ENCODE measurements around the gene PHLDA1. TPM values are rescaled to one million over a fixed set of nuclear protein-coding genes. Genes with fewer than 3 reads are reported as not detected.

Gene PHLDA1
- total RNA-seq, 1 experiment from 2014 or later: 34.9 TPM

DNA sequence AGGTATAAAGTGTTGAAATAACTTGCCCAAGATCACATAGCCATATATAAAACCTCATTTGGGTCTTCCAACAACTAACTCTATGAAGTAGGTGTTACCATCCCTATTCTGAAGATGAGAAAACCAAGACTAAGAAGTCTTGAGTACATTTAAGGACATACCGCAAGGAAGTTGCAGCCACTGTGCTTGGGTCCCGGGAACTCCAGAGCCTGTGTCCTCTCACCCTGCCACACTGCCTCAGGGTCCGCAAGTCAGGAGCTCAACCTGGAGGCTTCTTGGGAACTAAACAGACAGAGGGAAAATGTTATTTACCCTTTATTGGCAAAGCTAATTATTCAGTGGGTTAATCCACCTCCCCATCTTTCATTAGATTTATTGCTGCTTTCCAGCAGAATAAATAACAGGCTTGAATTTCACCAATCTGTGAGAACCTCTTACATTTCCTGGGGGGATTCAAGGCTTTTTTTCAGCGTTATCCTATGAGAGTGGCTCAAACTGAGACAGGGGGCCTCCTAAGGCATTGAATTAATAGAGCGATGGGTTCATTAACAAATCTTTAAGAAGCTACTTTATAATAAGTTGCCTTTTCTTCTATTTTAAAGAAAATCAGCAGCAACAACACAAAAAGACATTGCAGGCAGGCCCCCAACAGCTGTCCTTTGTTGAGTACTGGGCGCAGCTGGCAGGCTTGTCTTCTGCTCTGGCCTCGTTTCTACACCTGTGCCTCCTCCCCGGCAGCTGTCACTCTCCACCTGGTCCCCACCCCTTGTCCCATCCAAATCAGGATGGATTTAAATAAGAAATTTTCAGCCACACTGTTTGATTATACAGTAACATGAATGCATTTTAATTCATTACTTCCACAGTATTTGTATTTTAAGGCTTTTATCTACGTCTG, 25.3 kb downstream of the PHLDA1 start:
- peaks cover 28% of the 10 kb centered on the region for H3K4me1 Mint-ChIP-seq
- no peak for DNase-seq (ENCODE audit: low spot score)
- H3K27ac Mint-ChIP-seq: no peak overlapping the region
- H3K36me3 Mint-ChIP-seq: peaks cover 14% of the 10 kb centered on the region
- no peak for TF ChIP-seq JAZF1 (CRISPR knock-in tag; IDR thresholded peaks at IDR 0.05)
- TF ChIP-seq MYBL2 (CRISPR knock-in tag; IDR thresholded peaks at IDR 0.05): no peak
- TF ChIP-seq, protein P1, sequence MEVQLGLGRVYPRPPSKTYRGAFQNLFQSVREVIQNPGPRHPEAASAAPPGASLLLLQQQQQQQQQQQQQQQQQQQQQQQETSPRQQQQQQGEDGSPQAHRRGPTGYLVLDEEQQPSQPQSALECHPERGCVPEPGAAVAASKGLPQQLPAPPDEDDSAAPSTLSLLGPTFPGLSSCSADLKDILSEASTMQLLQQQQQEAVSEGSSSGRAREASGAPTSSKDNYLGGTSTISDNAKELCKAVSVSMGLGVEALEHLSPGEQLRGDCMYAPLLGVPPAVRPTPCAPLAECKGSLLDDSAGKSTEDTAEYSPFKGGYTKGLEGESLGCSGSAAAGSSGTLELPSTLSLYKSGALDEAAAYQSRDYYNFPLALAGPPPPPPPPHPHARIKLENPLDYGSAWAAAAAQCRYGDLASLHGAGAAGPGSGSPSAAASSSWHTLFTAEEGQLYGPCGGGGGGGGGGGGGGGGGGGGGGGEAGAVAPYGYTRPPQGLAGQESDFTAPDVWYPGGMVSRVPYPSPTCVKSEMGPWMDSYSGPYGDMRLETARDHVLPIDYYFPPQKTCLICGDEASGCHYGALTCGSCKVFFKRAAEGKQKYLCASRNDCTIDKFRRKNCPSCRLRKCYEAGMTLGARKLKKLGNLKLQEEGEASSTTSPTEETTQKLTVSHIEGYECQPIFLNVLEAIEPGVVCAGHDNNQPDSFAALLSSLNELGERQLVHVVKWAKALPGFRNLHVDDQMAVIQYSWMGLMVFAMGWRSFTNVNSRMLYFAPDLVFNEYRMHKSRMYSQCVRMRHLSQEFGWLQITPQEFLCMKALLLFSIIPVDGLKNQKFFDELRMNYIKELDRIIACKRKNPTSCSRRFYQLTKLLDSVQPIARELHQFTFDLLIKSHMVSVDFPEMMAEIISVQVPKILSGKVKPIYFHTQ (CRISPR knock-in tag; IDR thresholded peaks at IDR 0.05): no peak
- TF ChIP-seq IRF1 (CRISPR knock-in tag; IDR thresholded peaks at IDR 0.05): no peak
- TF ChIP-seq NR1H2 (CRISPR knock-in tag; IDR thresholded peaks at IDR 0.05): no peak
- TF ChIP-seq MAX (CRISPR knock-in tag; IDR thresholded peaks at IDR 0.05): no peak
- no peak for TF ChIP-seq FOXP1 (CRISPR knock-in tag; IDR thresholded peaks at IDR 0.05; ENCODE audit: borderline replicate concordance)
- peak; percentile 35; the same call in 1 of the 2 replicates for ATAC-seq
- H3K9me3 Mint-ChIP-seq: peaks cover 12% of the 10 kb centered on the region
- ChIA-PET POLR2A (no interaction called here), CTCF (no interaction called here)
- H3K27me3 Mint-ChIP-seq (ENCODE audit: low read depth): peaks cover 4% of the 10 kb centered on the region
- no peak overlapping the region for H3K4me3 Mint-ChIP-seq

DNA sequence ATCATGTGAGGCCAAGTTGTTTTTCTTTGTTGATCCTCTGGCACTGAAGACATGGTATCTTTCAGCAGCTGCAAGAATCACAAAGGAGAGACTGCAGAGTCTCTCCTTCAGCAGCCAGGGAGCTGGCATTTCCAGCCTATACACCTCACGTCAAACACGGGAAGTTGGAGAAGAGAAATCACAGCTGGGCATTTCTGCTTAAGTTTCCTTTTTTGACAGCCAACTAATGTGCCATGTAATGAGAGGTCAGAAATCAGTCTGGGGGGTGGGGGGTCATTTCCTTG, 28.3 kb downstream of the PHLDA1 start:
- CTCF ChIA-PET: interaction anchor here (1.0 kb wide), 1 partner anchor 44 kb away, joined by 3 read pairs; no protein-coding TSS in a partner anchor
- Mint-ChIP-seq H3K9me3 (peaks cover 12% of the 10 kb centered on the region), H3K27ac (peak overlapping the region; percentile 49; the same call in 1 of the 2 replicates), H3K4me1 (peaks cover 23% of the 10 kb centered on the region), H3K27me3 (ENCODE audit: low read depth) (peaks cover 4% of the 10 kb centered on the region), H3K4me3 (no peak overlapping the region), H3K36me3 (peaks cover 14% of the 10 kb centered on the region)
- no peak for TF ChIP-seq ZNF671 (CRISPR knock-in tag; IDR thresholded peaks at IDR 0.05)
- no peak for TF ChIP-seq TCF7 (CRISPR knock-in tag; IDR thresholded peaks at IDR 0.05; ENCODE audit: low read depth)
- TF ChIP-seq EMX1 (CRISPR knock-in tag; IDR thresholded peaks at IDR 0.05): no peak
- TF ChIP-seq MYBL2 (CRISPR knock-in tag; IDR thresholded peaks at IDR 0.05): no peak
- no peak for TF ChIP-seq GTF2I (CRISPR knock-in tag; conservative IDR thresholded peaks at IDR 0.05)
- TF ChIP-seq FOXJ3 (CRISPR knock-in tag; IDR thresholded peaks at IDR 0.05; ENCODE audit: borderline replicate concordance): no peak
- ATAC-seq: peak; percentile 45
- POLR2A ChIA-PET: no interaction called here
- DNase-seq (ENCODE audit: low spot score): no peak

GRCh38 chr12:76002598-76003354, 28.8 kb downstream of the PHLDA1 start:
- Mint-ChIP-seq H3K4me1 (peaks cover 21% of the 10 kb centered on the region), H3K27me3 (ENCODE audit: low read depth) (peaks cover 4% of the 10 kb centered on the region), H3K27ac (no peak overlapping the region), H3K9me3 (peaks cover 12% of the 10 kb centered on the region), H3K4me3 (no peak overlapping the region), H3K36me3 (peaks cover 14% of the 10 kb centered on the region)
- ChIA-PET POLR2A (no interaction called here), CTCF (interaction anchor here (1.0 kb wide), 1 partner anchor 43 kb away, joined by 3 read pairs; no protein-coding TSS in a partner anchor)
- ATAC-seq: no peak
- DNase-seq (ENCODE audit: low spot score): no peak
- no peak for TF ChIP-seq MYBL2 (CRISPR knock-in tag; IDR thresholded peaks at IDR 0.05)
- no peak for TF ChIP-seq CREB1 (CRISPR knock-in tag; IDR thresholded peaks at IDR 0.05)
- no peak for TF ChIP-seq GTF2I (CRISPR knock-in tag; conservative IDR thresholded peaks at IDR 0.05)
- TF ChIP-seq, protein P2, sequence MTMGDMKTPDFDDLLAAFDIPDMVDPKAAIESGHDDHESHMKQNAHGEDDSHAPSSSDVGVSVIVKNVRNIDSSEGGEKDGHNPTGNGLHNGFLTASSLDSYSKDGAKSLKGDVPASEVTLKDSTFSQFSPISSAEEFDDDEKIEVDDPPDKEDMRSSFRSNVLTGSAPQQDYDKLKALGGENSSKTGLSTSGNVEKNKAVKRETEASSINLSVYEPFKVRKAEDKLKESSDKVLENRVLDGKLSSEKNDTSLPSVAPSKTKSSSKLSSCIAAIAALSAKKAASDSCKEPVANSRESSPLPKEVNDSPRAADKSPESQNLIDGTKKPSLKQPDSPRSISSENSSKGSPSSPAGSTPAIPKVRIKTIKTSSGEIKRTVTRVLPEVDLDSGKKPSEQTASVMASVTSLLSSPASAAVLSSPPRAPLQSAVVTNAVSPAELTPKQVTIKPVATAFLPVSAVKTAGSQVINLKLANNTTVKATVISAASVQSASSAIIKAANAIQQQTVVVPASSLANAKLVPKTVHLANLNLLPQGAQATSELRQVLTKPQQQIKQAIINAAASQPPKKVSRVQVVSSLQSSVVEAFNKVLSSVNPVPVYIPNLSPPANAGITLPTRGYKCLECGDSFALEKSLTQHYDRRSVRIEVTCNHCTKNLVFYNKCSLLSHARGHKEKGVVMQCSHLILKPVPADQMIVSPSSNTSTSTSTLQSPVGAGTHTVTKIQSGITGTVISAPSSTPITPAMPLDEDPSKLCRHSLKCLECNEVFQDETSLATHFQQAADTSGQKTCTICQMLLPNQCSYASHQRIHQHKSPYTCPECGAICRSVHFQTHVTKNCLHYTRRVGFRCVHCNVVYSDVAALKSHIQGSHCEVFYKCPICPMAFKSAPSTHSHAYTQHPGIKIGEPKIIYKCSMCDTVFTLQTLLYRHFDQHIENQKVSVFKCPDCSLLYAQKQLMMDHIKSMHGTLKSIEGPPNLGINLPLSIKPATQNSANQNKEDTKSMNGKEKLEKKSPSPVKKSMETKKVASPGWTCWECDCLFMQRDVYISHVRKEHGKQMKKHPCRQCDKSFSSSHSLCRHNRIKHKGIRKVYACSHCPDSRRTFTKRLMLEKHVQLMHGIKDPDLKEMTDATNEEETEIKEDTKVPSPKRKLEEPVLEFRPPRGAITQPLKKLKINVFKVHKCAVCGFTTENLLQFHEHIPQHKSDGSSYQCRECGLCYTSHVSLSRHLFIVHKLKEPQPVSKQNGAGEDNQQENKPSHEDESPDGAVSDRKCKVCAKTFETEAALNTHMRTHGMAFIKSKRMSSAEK (CRISPR knock-in tag; IDR thresholded peaks at IDR 0.05; ENCODE audit: borderline replicate concordance): no peak
- TF ChIP-seq NFYB (CRISPR knock-in tag; conservative IDR thresholded peaks at IDR 0.05; ENCODE audit: low read depth): no peak
- TF ChIP-seq SP1 (CRISPR knock-in tag; conservative IDR thresholded peaks at IDR 0.05): no peak
- TF ChIP-seq MAX (CRISPR knock-in tag; IDR thresholded peaks at IDR 0.05): no peak
- TF ChIP-seq NFE2L1 (CRISPR knock-in tag; IDR thresholded peaks at IDR 0.05): no peak
- TF ChIP-seq, protein P1 (CRISPR knock-in tag; IDR thresholded peaks at IDR 0.05): no peak

Data from WTC11 (cell line).